IMR-90 (cell line): ENCODE results near the gene AQP7. TPM values are rescaled to one million over a fixed set of nuclear protein-coding genes. Genes with fewer than 3 reads are reported as not detected.

Experiments used
- ATAC-seq: fragments of 200-7000 bp; cut with Tn5 transposase; 2 replicates; pipeline ENCODE4 v1.9.1; 2020; ENCODE audit warnings: low read depth, mild to moderate bottlenecking, moderate library complexity
- BruUV-seq: library from RNA; stranded (reverse); fragments of 400-500 nt; replicated peaks from 2 replicates; lab custom pipeline; 2021; lab: Mats Ljungman, UMichigan
- CTCF ChIA-PET: fragments of 300-600 bp; formaldehyde crosslinking; extraction: SDS; loops from one replicate; lab custom pipeline; 2021; ENCODE audit warnings: antibody characterized with exemption; lab: Yijun Ruan, JAX
- POLR2A ChIA-PET: fragments of 300-600 bp; sonication (Branson Sonifier 250); formaldehyde crosslinking; loops from one replicate; lab custom pipeline; 2022; ENCODE audit warnings: antibody characterized with exemption; ENCODE audit not compliant: unreplicated experiment; lab: Charles Lee
- DNase-seq: peaks from one replicate; pipeline ENCODE4 v3.0.0; 2013
- H2AFZ ChIP-seq: replicated peaks from 2 replicates; pipeline ENCODE3; 2013; ENCODE audit warnings: low read length, mild to moderate bottlenecking; ENCODE audit not compliant: poor library complexity
- H2AK5ac ChIP-seq: 2 replicates; pipeline ENCODE4 v1.6.1; 2013; ENCODE audit warnings: low read depth, low read length, inconsistent platforms
- H2AK9ac ChIP-seq: replicated peaks from 2 replicates; pipeline ENCODE3; 2013; ENCODE audit warnings: mild to moderate bottlenecking, low read depth, low read length, moderate library complexity; ENCODE audit not compliant: poor library complexity
- H2BK120ac ChIP-seq: 2 replicates; pipeline ENCODE4 v1.6.1; 2013; ENCODE audit warnings: low read depth, low read length, inconsistent platforms
- H2BK15ac ChIP-seq: 3 replicates; pipeline ENCODE4 v1.6.1; 2013; ENCODE audit warnings: low read depth, low read length, inconsistent platforms
- H2BK20ac ChIP-seq: 2 replicates; pipeline ENCODE4 v1.6.1; 2013; ENCODE audit warnings: low read depth, mild to moderate bottlenecking, inconsistent platforms, low read length, moderate library complexity
- H2BK5ac ChIP-seq: 2 replicates; pipeline ENCODE4 v1.6.1; 2013; ENCODE audit warnings: mild to moderate bottlenecking, low read depth, low read length, inconsistent platforms; ENCODE audit not compliant: poor library complexity, severe bottlenecking
- H3K14ac ChIP-seq: replicated peaks from 2 replicates; pipeline ENCODE4 v1.6.1; 2013; ENCODE audit warnings: low read depth, low read length, inconsistent platforms
- H3K18ac ChIP-seq: 2 replicates; pipeline ENCODE4 v1.6.1; 2013; ENCODE audit warnings: low read depth, low read length, control low read depth
- H3K23ac ChIP-seq: 2 replicates; pipeline ENCODE4 v1.6.1; 2013; ENCODE audit warnings: low read depth, low read length, inconsistent platforms
- H3K27ac ChIP-seq: 2 replicates; pipeline ENCODE4 v1.5.1; 2013; ENCODE audit warnings: mild to moderate bottlenecking, control low read depth, low read length; ENCODE audit not compliant: insufficient read depth
- H3K27me3 ChIP-seq: 2 replicates; pipeline ENCODE4 v1.6.1; 2013; ENCODE audit warnings: low read length; ENCODE audit not compliant: control insufficient read depth, insufficient read depth
- H3K36me3 ChIP-seq: 2 replicates; pipeline ENCODE4 v1.6.1; 2013; ENCODE audit warnings: low read length, mixed read lengths; ENCODE audit not compliant: control insufficient read depth, insufficient read depth
- H3K4ac ChIP-seq: 2 replicates; pipeline ENCODE4 v1.6.1; 2013; ENCODE audit warnings: low read depth, low read length, inconsistent platforms
- H3K4me1 ChIP-seq: 2 replicates; pipeline ENCODE4 v1.6.1; 2013; ENCODE audit warnings: low read length, mixed read lengths; ENCODE audit not compliant: control insufficient read depth, insufficient read depth
- H3K4me2 ChIP-seq: 2 replicates; pipeline ENCODE4 v1.6.1; 2013; ENCODE audit warnings: low read depth, mild to moderate bottlenecking, control low read depth, low read length, moderate library complexity
- H3K4me3 ChIP-seq: 2 replicates; pipeline ENCODE4 v1.5.1; 2013; ENCODE audit warnings: low read depth, mild to moderate bottlenecking, control low read depth, low read length, moderate library complexity; ENCODE audit not compliant: insufficient read depth
- H3K56ac ChIP-seq: 2 replicates; pipeline ENCODE4 v1.6.1; 2013; ENCODE audit warnings: low read length, inconsistent platforms; ENCODE audit not compliant: insufficient read depth; ENCODE audit errors: extremely low read depth
- H3K79me1 ChIP-seq, 2 experiments: 2 replicates each; pipeline ENCODE4 v1.6.1; 2013; ENCODE audit warnings: low read length in 2 of 2, inconsistent platforms in 1 of 2, low read depth in 1 of 2
- H3K9ac ChIP-seq: 2 replicates; pipeline ENCODE4 v1.6.1; 2013; ENCODE audit warnings: low read depth, low read length, control low read depth
- H3K9me1 ChIP-seq: 2 replicates; pipeline ENCODE4 v1.6.1; 2013; ENCODE audit warnings: low read length, inconsistent platforms; ENCODE audit not compliant: insufficient read depth
- H3K9me3 ChIP-seq: 2 replicates; pipeline ENCODE4 v1.6.1; 2013; ENCODE audit warnings: low read length; ENCODE audit not compliant: control insufficient read depth, insufficient read depth
- H4K20me1 ChIP-seq: 2 replicates; pipeline ENCODE4 v1.6.1; 2013; ENCODE audit warnings: low read length, inconsistent platforms; ENCODE audit not compliant: insufficient read depth
- H4K5ac ChIP-seq: 2 replicates; pipeline ENCODE4 v1.6.1; 2013; ENCODE audit warnings: mild to moderate bottlenecking, low read depth, low read length, control low read depth
- H4K8ac ChIP-seq, 2 experiments: 2 replicates each; pipeline ENCODE4 v1.6.1; 2013; ENCODE audit warnings: low read depth in 2 of 2, low read length in 2 of 2, control low read depth in 1 of 2, inconsistent platforms in 1 of 2
- H4K91ac ChIP-seq: 2 replicates; pipeline ENCODE4 v1.6.1; 2013; ENCODE audit warnings: low read depth, low read length, inconsistent platforms; ENCODE audit not compliant: insufficient read depth
- FOS ChIP-seq: fragments of 150-350 bp; IDR thresholded peaks from 2 replicates; pipeline ENCODE4 v1.6.1; 2016; ENCODE audit warnings: low read depth, low read length
- RFX5 ChIP-seq: IDR thresholded peaks from 2 replicates; pipeline ENCODE4 v1.8.0; 2012; ENCODE audit warnings: low read depth, mild to moderate bottlenecking, low read length, moderate library complexity
- WGBS, 2 experiments: methylation state at CpG; one replicate each; pipeline versions ENCODE4 v1.1.5 to v1.1.7; 2013; ENCODE audit warnings: missing lambda C conversion rate in 2 of 2; ENCODE audit not compliant: insufficient read length in 1 of 2; ENCODE audit errors: extremely low coverage in 2 of 2; 5-methylcytosine and 5-hydroxymethylcytosine counted together
- dilution Hi-C: fragments of 300-500 bp; cut with HindIII; formaldehyde crosslinking; loops from one replicate; pipeline ENCODE4 v1.14.3; 2018; ENCODE audit warnings: low sequenced_read_pairs; ENCODE audit not compliant: unreplicated experiment
- in situ Hi-C: fragments of 300-500 bp; cut with MboI; formaldehyde crosslinking; loops from 3 replicates; pipeline ENCODE4 v1.14.3; 2019; ENCODE audit warnings: low sequenced_read_pairs, inconsistent platforms, mixed read lengths
- intact Hi-C: fragments of 100-400 bp; cut with micrococcal nuclease; formaldehyde crosslinking; loops from 2 replicates; pipeline ENCODE4 v1.10.0; 2022
- polyA plus RNA-seq, 3 experiments: library from polyadenylated mRNA; depleted of rRNA; stranded (reverse); fragments of >200 nt; gene quantifications; 2 replicates each; pipeline ENCODE4 v1.2.3, GENCODE V29; 2012; ENCODE audit warnings: low replicate concordance in 1 of 3
- total RNA-seq: library from RNA; depleted of rRNA; stranded (reverse); fragments of >200 nt; gene quantifications from 2 replicates; pipeline ENCODE4 v1.2.3, GENCODE V29; 2012

AQP7 gene
- total and polyA plus RNA-seq, 2 of the 4 experiments (the other 2 are of a cell fraction), result 0.07 TPM; not detected in 1

- Histone ChIP-seq H4K5ac (no peak overlapping the region), H3K4me2 (no peak overlapping the region), H2BK120ac (no peak overlapping the region), H4K20me1 (no peaks in the 10 kb centered on the region), H4K8ac (no peak overlapping the region), H2BK20ac (no peak overlapping the region), H2BK15ac (no peak overlapping the region), H3K36me3 (no peaks in the 10 kb centered on the region), H3K79me1 (no peaks in the 10 kb centered on the region), H3K18ac (no peak overlapping the region), H3K23ac (no peak overlapping the region), H3K9ac (no peak overlapping the region), H3K9me1 (peaks cover 6% of the 10 kb centered on the region; the same call in 1 of the 2 replicates), H2AFZ (no peak overlapping the region), H3K27ac (no peak overlapping the region), H3K4me3 (no peak overlapping the region), H3K4ac (no peak overlapping the region), H3K27me3 (peaks cover 37% of the 10 kb centered on the region), H4K91ac (no peak overlapping the region), H3K4me1 (0 out of 2 replicates have a peak, but pooled peaks cover 1% of the 10 kb centered on the region), H3K56ac (no peak overlapping the region), H2AK9ac (no peak overlapping the region), H2BK5ac (no peak overlapping the region), H2AK5ac (no peak overlapping the region), H3K14ac (no peak overlapping the region), H3K9me3 (no peaks in the 10 kb centered on the region)
- intact Hi-C loops, result no loop called here
- ATAC-seq (no peak), DNase-seq (no peak)
- in situ Hi-C loops, result no loop called here
- 71% methylated on average over 5 of the region's 8 CpGs; no CpG with 5 or more reads in 1 of the 2 experiments for WGBS, 2 experiments
- ChIA-PET POLR2A (no interaction called here), CTCF (no interaction called here)
- dilution Hi-C loops, result no loop called here
- TF ChIP-seq RFX5 (no peak), FOS (no peak)
- BruUV-seq, result no TSS peak
Measured at GRCh38 chr9:33435821-33436277, 33.5 kb upstream of the AQP7 start.
